GM11168 (cell line): ENCODE measurements around the gene CASTOR1.

Experiments used
- in situ Hi-C: fragments of 300-500 bp; cut with MboI; formaldehyde crosslinking; loops from one replicate; pipeline ENCODE4 v1.12.0; 2022; ENCODE audit warnings: low sequenced_read_pairs; ENCODE audit not compliant: unreplicated experiment

The CASTOR1 gene

DNA sequence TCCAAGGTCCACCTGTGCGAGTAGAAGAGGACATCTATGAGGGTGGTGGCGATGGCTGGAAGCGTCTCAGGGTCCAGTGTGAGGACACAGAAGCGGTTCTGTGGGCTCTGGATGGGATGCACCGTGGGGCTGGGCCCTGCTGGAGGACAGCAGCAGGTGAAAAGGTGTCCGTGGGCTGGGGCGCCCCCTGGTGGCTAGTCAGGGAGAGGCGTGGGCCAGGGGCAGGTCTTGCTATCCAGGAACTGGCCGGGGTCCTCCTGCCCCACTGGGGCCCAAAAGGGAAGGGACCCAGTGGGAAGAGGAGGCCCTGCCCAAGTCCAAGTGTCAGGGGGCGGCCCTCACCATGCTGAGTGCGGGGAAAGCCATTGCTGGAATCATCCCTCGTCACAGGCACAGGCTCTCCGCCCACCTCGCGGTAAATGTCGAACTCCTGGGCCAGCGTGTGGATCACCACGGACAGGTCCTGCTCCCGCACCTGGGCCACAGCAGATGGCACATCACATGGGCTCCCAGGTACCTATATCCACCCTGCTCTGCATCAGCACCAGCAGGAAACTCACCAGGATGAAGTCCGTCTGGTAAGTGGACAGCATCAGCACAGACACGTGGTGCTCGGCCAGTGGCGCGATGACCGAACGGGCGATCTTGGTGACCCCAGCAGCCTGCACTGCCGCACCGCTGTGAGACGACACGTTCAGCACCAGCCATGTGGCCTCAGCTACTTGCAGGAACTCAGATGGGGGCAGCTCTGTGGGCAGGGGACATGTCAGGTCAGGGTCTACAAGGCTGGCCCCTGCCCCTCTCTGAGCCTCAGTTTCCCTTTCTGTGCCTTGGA is 2.3 kb downstream of the CASTOR1 start:
- in situ Hi-C loops, result loop anchor here (5.0 kb wide), 1 partner anchor 100 kb away; the partner anchor contains the start of gene RNF215

DNA sequence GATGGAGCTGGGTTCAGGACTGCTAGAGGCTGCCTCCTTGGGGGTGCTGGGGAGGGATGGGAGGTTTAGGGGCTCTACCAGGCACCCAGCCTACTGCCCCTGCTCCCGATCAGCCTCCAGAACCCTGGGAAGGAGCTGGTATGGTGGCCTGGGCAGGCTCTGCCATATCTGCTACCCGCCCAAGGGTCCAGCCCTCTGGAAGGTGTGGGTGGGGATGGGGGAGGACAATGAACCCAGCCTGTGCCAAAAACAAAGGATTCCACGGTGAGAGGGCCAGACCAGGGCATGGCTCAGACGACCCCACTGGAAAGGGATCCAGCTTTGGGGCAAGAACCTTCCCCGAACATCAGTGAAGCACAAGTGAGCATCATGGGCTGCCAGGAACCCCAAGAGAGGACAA is 3.0 kb downstream of the CASTOR1 start:
- in situ Hi-C loops, result loop anchor here (5.0 kb wide), 1 partner anchor 101 kb away; the partner anchor contains the start of gene RNF215

- in situ Hi-C loops, result loop anchor here (5.0 kb wide), 1 partner anchor 101 kb away; the partner anchor contains the start of gene RNF215
Measured at GRCh38 chr22:30285846-30286200, 3.5 kb downstream of the CASTOR1 start.

GRCh38 chr22:30285176-30285845 is 4.0 kb downstream of the CASTOR1 start:
- in situ Hi-C loops, result loop anchor here (5.0 kb wide), 1 partner anchor 102 kb away; the partner anchor contains the start of gene RNF215

GRCh38 chr22:30284666-30285065 is 4.6 kb downstream of the CASTOR1 start:
- in situ Hi-C loops, result loop anchor here (5.0 kb wide), 1 partner anchor 103 kb away; the partner anchor contains the start of gene RNF215

GRCh38 chr22:30284172-30284571 is 5.1 kb downstream of the CASTOR1 start:
- in situ Hi-C loops, result no loop called here

GRCh38 chr22:30283342-30283741 is 6.0 kb downstream of the CASTOR1 start:
- in situ Hi-C loops, result no loop called here

DNA sequence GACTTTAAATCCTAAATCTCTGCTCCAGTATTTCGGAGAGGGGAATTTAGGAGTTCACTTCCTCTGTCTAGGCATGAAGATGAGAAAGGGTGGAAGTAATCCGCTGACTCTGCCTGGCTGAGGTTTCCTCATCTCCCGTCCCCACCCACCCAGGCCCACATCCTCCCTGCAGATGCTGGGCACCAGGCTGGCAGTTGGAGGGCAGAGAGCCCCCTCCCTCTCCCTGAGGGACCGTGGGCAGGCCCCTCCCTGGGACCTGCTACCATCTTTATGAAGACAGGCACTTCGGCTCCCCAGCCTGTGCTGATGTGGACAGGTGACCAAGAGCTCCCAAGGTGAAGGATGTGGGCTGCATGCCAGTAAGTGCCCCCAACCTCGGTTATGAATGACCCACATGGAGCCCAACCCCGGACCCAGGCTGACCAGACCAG is 6.7 kb downstream of the CASTOR1 start:
- in situ Hi-C loops, result no loop called here

- in situ Hi-C loops, result no loop called here
Measured at GRCh38 chr22:30280505-30280904, 8.8 kb downstream of the CASTOR1 start.

GRCh38 chr22:30279932-30280331 is 9.4 kb downstream of the CASTOR1 start:
- in situ Hi-C loops, result no loop called here

DNA sequence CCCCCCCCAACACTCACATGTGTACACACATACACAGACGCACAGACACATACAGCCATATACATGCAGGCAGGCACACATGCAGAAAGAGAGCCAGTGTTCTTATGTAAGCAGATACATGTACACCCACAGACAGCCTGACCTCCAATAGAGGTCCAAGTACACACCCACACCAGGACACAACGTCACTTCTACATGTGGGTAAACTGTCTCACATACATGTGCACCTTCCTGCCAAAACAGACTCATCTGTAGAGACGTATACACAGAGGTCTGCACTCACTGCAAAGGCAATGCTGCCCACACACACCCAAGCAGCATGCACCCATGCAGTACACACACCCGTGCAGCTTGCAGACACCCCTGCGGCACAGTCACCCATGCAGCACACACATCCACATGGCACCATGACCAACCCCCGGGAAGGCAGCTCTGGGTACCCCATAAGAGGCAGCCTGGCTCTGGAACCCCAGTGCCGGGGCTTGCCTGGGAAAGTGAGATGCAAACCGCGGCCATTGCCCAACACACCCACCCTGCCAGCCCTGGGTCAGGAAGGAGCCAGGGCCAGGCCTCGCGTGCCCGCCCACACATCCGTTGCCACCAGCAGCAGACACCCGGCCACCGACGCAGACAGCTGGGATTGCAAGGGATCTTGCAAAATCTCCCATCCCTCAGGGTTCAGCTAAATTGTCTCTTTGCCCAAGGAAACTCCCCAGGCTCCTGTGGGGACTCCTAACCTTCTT is 10.1 kb downstream of the CASTOR1 start:
- in situ Hi-C loops, result no loop called here

DNA sequence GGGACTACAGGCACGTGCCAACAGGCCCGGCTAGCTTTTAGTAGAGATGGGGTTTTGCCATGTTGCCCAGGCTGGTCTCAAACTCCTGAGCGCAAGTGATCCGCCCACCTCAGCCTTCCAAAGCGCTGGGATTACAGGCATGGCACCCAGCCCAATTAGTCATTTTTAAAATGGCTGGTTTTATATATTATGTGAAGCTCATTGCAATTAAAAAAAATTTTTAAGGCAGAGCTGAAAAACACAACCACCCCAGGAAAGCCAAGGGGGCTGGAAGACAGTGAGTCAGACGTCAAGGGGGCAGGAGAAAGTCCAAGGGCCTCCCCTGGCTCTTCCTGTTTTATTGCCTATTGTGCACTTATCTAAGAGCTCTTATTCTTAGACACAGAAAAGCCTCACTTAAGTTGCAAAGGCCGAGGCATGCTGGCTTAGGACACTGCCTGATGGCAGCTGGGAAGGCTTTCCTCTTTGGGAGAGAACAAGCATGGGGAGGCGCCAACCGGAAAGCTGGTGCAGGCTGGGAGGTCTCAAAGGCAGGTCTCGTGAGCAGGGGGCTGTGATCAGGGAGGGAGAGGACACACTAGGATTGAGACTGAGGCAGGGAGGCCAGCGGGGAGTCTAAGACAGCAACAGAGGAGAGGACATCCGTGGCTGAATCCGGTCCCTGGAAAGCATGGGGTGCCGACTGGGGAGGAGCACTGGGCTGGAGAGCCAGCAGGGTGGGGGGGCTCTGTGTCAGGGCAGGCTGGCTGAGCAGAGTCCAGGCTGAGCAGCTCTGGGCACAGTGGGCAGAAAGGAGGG is 11.6 kb downstream of the CASTOR1 start:
- in situ Hi-C loops, result no loop called here

DNA sequence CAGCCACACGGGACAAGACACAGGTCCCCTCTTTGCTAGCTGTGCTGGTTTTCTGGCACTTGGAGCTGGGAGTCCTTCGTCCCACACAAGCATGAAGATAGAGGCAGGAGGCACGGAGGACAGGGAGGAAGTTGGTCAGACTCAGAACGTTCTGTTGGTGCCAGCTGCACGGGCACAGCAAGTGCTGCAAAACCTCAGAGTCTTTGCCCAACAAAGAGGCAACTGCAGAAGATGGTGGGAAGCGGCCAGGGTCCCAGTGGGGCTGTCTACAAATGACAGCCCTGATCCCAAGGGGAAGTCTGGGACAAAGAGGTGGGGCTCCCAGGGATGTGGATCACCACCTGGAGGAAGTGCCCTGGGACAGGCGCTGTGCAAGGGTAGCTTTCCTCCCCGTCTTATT is 13.3 kb downstream of the CASTOR1 start:
- in situ Hi-C loops, result no loop called here

DNA sequence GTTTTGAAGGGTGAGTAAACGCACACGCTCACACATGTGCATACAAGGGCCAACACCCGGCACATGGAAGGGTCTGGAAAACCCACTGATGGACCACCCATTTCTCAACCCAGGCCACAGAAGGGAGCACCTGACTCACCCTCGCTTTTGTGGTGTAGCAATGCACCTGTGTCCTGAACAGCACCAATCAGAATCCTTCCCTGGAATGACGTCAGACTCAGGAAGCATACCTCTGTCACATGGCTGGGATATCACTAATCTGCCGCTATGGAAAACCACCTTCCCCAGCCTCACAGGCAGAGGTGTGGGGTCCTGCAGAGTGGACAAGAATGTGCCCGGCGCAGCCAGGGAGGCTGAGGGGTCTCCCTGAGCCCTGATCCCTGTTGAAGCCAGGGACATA is 13.7 kb downstream of the CASTOR1 start:
- in situ Hi-C loops, result no loop called here

DNA sequence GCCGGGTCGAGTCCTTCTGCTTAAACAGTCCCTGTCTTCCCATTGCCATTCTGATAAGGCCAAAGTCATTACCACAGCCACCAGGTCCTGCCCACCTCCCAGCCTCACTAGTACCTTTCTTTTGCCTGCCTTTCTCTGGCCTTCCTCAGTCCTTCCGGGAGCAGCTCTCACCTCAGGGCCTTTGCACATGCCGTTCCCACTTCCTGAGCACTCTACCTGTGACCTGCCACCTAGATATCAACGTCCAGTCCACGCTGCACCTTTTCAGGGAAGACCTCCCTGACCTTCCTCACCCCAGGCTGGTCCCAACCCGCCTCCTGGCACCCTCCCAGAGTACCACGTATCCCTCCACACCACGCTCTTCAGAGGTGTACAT is 14.9 kb downstream of the CASTOR1 start:
- in situ Hi-C loops, result no loop called here

- in situ Hi-C loops, result no loop called here
Measured at GRCh38 chr22:30273711-30274436, 15.4 kb downstream of the CASTOR1 start.

- in situ Hi-C loops, result no loop called here
Measured at GRCh38 chr22:30272781-30273601, 16.3 kb downstream of the CASTOR1 start.

GRCh38 chr22:30270832-30271231 is 18.5 kb downstream of the CASTOR1 start:
- in situ Hi-C loops, result no loop called here
